ENCODE measurements around the gene MAPK8.

DNA sequence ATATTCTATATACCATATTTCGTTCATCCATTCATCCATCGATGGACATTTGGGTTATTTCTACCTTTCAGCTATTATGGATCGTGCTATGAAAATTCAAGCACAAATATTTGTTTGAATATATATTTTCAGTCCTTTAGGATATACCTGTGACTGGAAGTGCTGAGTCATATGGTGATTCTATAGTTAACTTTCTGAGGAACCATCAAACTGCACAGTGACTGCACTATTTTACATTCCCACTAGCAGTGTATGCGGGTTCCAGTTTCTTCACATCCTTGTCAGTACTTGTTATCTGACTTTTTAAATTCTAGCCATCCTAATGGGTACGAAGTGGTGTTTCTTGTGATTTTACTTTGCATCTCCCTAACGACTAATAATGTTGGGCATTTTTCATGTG is 104.0 kb downstream of the MAPK8 start:
- TF ChIP-seq, protein P1, sequence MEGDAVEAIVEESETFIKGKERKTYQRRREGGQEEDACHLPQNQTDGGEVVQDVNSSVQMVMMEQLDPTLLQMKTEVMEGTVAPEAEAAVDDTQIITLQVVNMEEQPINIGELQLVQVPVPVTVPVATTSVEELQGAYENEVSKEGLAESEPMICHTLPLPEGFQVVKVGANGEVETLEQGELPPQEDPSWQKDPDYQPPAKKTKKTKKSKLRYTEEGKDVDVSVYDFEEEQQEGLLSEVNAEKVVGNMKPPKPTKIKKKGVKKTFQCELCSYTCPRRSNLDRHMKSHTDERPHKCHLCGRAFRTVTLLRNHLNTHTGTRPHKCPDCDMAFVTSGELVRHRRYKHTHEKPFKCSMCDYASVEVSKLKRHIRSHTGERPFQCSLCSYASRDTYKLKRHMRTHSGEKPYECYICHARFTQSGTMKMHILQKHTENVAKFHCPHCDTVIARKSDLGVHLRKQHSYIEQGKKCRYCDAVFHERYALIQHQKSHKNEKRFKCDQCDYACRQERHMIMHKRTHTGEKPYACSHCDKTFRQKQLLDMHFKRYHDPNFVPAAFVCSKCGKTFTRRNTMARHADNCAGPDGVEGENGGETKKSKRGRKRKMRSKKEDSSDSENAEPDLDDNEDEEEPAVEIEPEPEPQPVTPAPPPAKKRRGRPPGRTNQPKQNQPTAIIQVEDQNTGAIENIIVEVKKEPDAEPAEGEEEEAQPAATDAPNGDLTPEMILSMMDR (IDR thresholded peaks at IDR 0.05), result no peak
- TF ChIP-seq POLR2A (IDR thresholded peaks at IDR 0.05), result no peak
